Measurements from ENCODE around the gene IGSF11. TPM values are rescaled to one million over a fixed set of nuclear protein-coding genes. Genes with fewer than 3 reads are reported as not detected.

The IGSF11 gene
- total RNA-seq, 4 donors from 2014 or later, result 4.7 to 11.5 (median 8.6) TPM

DNA sequence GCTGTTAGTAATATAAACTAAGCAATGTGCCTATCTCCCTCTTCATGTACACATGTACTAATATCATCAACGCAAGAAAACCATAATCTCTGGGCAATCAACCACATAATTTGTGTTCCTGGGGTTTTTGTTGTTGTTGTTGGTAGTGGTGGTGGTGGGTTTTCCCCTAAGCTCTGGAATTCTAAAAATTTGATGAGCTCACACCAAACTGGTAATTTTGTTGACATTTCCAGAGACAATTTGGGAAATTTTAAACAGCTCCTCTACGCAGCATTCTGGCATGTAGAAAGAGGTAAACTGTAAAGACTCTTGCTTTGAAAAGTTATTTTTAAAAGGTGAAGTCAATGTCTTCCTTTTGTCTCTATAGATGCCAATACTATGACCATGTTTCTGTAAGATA is 126.7 kb downstream of the IGSF11 start:
- Histone ChIP-seq H3K27ac (no peak overlapping the region), H3K36me3 (peaks cover 0 to 4% of the 10 kb centered on the region in 2 donors), H3K27me3 (no peaks in the 10 kb centered on the region), H3K9me3 (no peaks in the 10 kb centered on the region), H3K4me1 (no peaks in the 10 kb centered on the region), H3K4me3 (no peak overlapping the region)
- TF ChIP-seq POLR2A (IDR thresholded peaks at IDR 0.05), result no peak
- TF ChIP-seq, protein P1, sequence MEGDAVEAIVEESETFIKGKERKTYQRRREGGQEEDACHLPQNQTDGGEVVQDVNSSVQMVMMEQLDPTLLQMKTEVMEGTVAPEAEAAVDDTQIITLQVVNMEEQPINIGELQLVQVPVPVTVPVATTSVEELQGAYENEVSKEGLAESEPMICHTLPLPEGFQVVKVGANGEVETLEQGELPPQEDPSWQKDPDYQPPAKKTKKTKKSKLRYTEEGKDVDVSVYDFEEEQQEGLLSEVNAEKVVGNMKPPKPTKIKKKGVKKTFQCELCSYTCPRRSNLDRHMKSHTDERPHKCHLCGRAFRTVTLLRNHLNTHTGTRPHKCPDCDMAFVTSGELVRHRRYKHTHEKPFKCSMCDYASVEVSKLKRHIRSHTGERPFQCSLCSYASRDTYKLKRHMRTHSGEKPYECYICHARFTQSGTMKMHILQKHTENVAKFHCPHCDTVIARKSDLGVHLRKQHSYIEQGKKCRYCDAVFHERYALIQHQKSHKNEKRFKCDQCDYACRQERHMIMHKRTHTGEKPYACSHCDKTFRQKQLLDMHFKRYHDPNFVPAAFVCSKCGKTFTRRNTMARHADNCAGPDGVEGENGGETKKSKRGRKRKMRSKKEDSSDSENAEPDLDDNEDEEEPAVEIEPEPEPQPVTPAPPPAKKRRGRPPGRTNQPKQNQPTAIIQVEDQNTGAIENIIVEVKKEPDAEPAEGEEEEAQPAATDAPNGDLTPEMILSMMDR (IDR thresholded peaks at IDR 0.05 in 4 of 5, conservative IDR thresholded peaks at IDR 0.05 in 1 of 5), result no peak
- in situ Hi-C loops (cut with MboI; ENCODE audit: low sequenced_read_pairs in 4 of 4) (no loop called here), intact Hi-C loops (cut with DNase I; ENCODE audit: low total_unique reads) (no loop called here)
- no peak for ATAC-seq
- no peak for DNase-seq

DNA sequence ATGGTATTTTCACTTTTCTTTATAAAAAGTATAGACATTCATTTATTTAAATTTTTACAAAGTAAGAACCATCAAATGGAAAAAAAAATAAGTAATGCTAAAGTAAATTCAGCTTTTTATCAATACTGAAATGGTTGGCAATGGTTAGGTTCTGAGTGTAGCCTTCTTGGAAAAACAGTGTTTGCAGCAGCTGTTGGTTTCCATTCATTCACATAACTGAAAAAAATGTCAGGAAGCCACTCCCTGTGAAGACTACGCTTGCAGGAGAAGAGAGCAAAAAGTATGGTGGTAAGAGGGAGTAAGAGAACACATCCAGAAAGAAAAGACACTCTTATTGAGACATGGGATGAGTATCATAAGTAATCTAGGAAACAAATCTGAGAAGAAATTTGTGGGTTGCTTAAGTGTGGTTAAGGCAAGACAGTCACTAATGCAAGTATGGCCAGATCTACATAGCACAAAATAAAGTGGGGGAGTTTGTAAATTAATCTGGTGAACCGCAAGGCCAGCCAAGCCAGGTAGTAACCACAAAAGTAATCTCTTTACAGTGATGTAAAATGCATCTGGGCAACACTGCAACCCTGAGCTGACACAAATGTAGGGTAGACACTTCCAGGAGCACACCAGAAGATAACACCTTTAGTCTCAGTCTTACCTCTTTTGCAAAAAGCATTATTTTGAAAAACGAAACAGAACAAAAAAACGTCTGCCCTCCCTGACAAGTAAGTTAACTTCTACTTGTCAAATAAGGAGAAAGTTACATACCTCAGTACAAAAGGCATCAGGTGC is 133.7 kb downstream of the IGSF11 start:
- in situ Hi-C loops (cut with MboI; ENCODE audit: low sequenced_read_pairs in 4 of 4), result no loop called here
- DNase-seq (no peak), ATAC-seq (no peak)
- Histone ChIP-seq H3K36me3 (peaks cover 0 to 4% of the 10 kb centered on the region in 2 donors), H3K9me3 (no peaks in the 10 kb centered on the region), H3K4me1 (no peaks in the 10 kb centered on the region), H3K27me3 (no peaks in the 10 kb centered on the region), H3K4me3 (no peak overlapping the region), H3K27ac (no peak overlapping the region)
- intact Hi-C loops (cut with DNase I; ENCODE audit: low total_unique reads), result no loop called here
- TF ChIP-seq, protein P1 (IDR thresholded peaks at IDR 0.05 in 4 of 5, conservative IDR thresholded peaks at IDR 0.05 in 1 of 5), result no peak
- TF ChIP-seq POLR2A (IDR thresholded peaks at IDR 0.05), result no peak

DNA sequence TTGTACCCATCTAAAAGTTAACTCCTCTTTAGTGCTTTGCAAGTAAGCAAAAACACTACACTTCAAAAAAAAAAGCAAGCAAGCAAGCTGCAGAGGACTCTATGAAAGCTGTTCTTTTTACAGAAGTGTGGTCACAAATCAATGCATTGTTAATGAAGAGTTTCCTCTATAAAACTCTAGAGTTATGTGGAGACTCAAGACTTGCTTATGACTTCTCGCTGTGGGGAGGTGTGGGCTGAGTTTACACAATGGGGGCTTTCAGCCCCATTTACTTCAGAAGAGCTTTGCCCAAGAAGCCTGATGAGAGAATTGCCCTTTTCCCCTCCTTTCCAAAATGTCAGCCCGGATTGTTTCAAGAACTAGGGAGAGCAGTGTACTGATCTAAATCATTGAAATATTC is 144.4 kb downstream of the IGSF11 start:
- intact Hi-C loops (cut with DNase I; ENCODE audit: low total_unique reads) (no loop called here), in situ Hi-C loops (cut with MboI; ENCODE audit: low sequenced_read_pairs in 4 of 4) (loop anchor here in 2 of 4 donors (25.0 kb wide), 2 partner anchors 347 to 497 kb away; partner anchors contain the start of gene B4GALT4 (in 2 of the 2))
- peaks cover 0 to 4% (median 0%) of the 10 kb centered on the region in 3 donors for H3K27me3 ChIP-seq
- TF ChIP-seq POLR2A (IDR thresholded peaks at IDR 0.05), result no peak
- TF ChIP-seq, protein P1 (IDR thresholded peaks at IDR 0.05 in 4 of 5, conservative IDR thresholded peaks at IDR 0.05 in 1 of 5), result no peak
- H3K4me1 ChIP-seq, result no peaks in the 10 kb centered on the region
- H3K36me3 ChIP-seq, result no peaks in the 10 kb centered on the region
- H3K27ac ChIP-seq, result no peak overlapping the region
- H3K4me3 ChIP-seq, result no peak overlapping the region
- H3K9me3 ChIP-seq, result no peaks in the 10 kb centered on the region
- ATAC-seq, result no peak
- no peak for DNase-seq

DNA sequence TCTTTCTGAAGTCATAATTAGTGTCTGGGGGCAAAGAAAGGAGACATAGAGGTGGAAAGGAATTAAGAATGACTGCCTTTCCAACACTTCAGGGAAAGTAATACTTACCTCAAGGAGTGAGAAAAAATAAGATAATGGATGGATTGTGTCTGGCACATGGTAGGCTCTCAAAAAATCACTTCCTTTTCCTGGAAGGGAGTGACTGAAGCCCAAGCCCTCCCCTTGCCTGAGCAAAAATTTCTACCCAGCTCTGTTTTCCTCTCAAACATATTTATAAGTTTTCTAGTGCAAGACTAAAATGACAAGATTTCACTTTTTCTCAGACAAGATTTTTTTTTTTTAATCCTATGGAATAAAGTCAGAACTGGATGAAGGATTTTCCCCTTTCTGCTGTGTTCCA is 145.0 kb downstream of the IGSF11 start:
- no peak overlapping the region for H3K4me3 ChIP-seq
- H3K27ac ChIP-seq, result no peak overlapping the region
- ATAC-seq, result no peak
- H3K4me1 ChIP-seq, result no peaks in the 10 kb centered on the region
- no peak for TF ChIP-seq POLR2A (IDR thresholded peaks at IDR 0.05)
- TF ChIP-seq, protein P1 (IDR thresholded peaks at IDR 0.05 in 4 of 5, conservative IDR thresholded peaks at IDR 0.05 in 1 of 5), result no peak
- intact Hi-C loops (cut with DNase I; ENCODE audit: low total_unique reads), result loop anchor here (10.0 kb wide), 1 partner anchor 355 kb away; the partner anchor contains the start of gene B4GALT4
- H3K27me3 ChIP-seq, result peaks cover 0 to 4% (median 0%) of the 10 kb centered on the region in 3 donors
- no peaks in the 10 kb centered on the region for H3K36me3 ChIP-seq
- H3K9me3 ChIP-seq, result no peaks in the 10 kb centered on the region
- no peak for DNase-seq
- in situ Hi-C loops (cut with MboI; ENCODE audit: low sequenced_read_pairs in 4 of 4), result loop anchor here in 3 of 4 donors (5.0 to 25.0 kb wide), 6 partner anchors 145 to 498 kb away; partner anchors contain the start of genes B4GALT4 (in 3 of the 3) and IGSF11 (in 1 of the 3)
